ENCODE measurements around the gene INPP5A. TPM values are rescaled to one million over a fixed set of nuclear protein-coding genes. Genes with fewer than 3 reads are reported as not detected.

INPP5A gene
- total and polyA plus RNA-seq, 2 of the 13 experiments (the other 11 are each of a cell fraction or from before 2014, with no cell fraction given): 17.5 to 37.9 TPM

GRCh38 chr10:132790934-132791829 lies 253.6 kb downstream of the INPP5A start:
- in situ Hi-C loops (cut with HindIII; ENCODE audit: extremely low pct_ligation_motif_present, low pct_unique_long_range_greater_than_20kb) (no loop called here), intact Hi-C loops (cut with micrococcal nuclease; ENCODE audit: unreplicated experiment) (no loop called here)
- Histone ChIP-seq H3K4me2 (ENCODE audit: low read depth, low read length) (no peak overlapping the region), H3K27me3 (ENCODE audit: control insufficient read depth in 1 of 2, insufficient read depth in 2 of 2, low read length in 2 of 2) (peaks cover 14 to 63% of the 10 kb centered on the region in 2 experiments; a peak in 4 of 5 replicates), H3K79me2 (ENCODE audit: insufficient read depth, low read length) (no peaks in the 10 kb centered on the region), H4K20me1 (ENCODE audit: insufficient read depth, low read length) (no peaks in the 10 kb centered on the region), H2AFZ (ENCODE audit: low read length) (no peak overlapping the region), H3K4me3 (replicated peaks in 1 of 3; ENCODE audit: insufficient read depth in 1 of 3, low read depth in 2 of 3, low read length in 3 of 3) (no peak overlapping the region), H3K9me3 (ENCODE audit: low read length) (no peaks in the 10 kb centered on the region), H3K4me1 (ENCODE audit: insufficient read depth, low read length) (no peaks in the 10 kb centered on the region), H3K27ac (ENCODE audit: extremely low read length, insufficient read depth, low read length) (no peak overlapping the region), H3K36me3 (replicated peaks in 1 of 2; ENCODE audit: control insufficient read depth in 1 of 2, insufficient read depth in 2 of 2, low read length in 2 of 2) (no peaks in the 10 kb centered on the region), H3K9ac (ENCODE audit: insufficient read depth, low read depth, low read length) (no peak overlapping the region)
- BruUV-seq (replicated peaks): no TSS peak
- DNase-seq (ENCODE audit: low spot score) (no peak), ATAC-seq (peak; percentile 7; the same call in 2 of the 3 replicates), FAIRE-seq (no peak)
- POLR2A ChIA-PET: no interaction called here
- WGBS (ENCODE audit: low lambda C conversion rate): 14% methylated on average over 21 of the region's 31 CpGs
- CTCF ChIA-PET (ENCODE audit: low intra/inter-chr PET ratio, low total read pairs): no interaction called here
- no peak for TF ChIP-seq ZNF17 (CRISPR knock-in tag; IDR thresholded peaks at IDR 0.05)
- TF ChIP-seq, protein P1, sequence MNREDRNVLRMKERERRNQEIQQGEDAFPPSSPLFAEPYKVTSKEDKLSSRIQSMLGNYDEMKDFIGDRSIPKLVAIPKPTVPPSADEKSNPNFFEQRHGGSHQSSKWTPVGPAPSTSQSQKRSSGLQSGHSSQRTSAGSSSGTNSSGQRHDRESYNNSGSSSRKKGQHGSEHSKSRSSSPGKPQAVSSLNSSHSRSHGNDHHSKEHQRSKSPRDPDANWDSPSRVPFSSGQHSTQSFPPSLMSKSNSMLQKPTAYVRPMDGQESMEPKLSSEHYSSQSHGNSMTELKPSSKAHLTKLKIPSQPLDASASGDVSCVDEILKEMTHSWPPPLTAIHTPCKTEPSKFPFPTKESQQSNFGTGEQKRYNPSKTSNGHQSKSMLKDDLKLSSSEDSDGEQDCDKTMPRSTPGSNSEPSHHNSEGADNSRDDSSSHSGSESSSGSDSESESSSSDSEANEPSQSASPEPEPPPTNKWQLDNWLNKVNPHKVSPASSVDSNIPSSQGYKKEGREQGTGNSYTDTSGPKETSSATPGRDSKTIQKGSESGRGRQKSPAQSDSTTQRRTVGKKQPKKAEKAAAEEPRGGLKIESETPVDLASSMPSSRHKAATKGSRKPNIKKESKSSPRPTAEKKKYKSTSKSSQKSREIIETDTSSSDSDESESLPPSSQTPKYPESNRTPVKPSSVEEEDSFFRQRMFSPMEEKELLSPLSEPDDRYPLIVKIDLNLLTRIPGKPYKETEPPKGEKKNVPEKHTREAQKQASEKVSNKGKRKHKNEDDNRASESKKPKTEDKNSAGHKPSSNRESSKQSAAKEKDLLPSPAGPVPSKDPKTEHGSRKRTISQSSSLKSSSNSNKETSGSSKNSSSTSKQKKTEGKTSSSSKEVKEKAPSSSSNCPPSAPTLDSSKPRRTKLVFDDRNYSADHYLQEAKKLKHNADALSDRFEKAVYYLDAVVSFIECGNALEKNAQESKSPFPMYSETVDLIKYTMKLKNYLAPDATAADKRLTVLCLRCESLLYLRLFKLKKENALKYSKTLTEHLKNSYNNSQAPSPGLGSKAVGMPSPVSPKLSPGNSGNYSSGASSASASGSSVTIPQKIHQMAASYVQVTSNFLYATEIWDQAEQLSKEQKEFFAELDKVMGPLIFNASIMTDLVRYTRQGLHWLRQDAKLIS (CRISPR knock-in tag; IDR thresholded peaks at IDR 0.05): no peak
- TF ChIP-seq SOX5 (CRISPR knock-in tag; IDR thresholded peaks at IDR 0.05; ENCODE audit: borderline replicate concordance): no peak
- TF ChIP-seq TBL1XR1 (IDR thresholded peaks at IDR 0.05; ENCODE audit: borderline replicate concordance, low read length, partially characterized antibody): no peak
- TF ChIP-seq ZNF850 (CRISPR knock-in tag; conservative IDR thresholded peaks at IDR 0.05): no peak
- TF ChIP-seq NFATC3 (CRISPR knock-in tag; IDR thresholded peaks at IDR 0.05): no peak
- no peak for TF ChIP-seq NR2C2 (CRISPR knock-in tag; IDR thresholded peaks at IDR 0.05; ENCODE audit: borderline replicate concordance)
- no peak for TF ChIP-seq ARID3A (IDR thresholded peaks at IDR 0.05; ENCODE audit: low read depth, low read length)
- TF ChIP-seq ZNF326 (CRISPR knock-in tag; IDR thresholded peaks at IDR 0.05; ENCODE audit: borderline replicate concordance): no peak
- TF ChIP-seq ZFX (CRISPR knock-in tag; IDR thresholded peaks at IDR 0.05; ENCODE audit: low read depth): no peak
- TF ChIP-seq ZNF678 (CRISPR knock-in tag; IDR thresholded peaks at IDR 0.05): no peak
- no peak for TF ChIP-seq ZSCAN31 (CRISPR knock-in tag; IDR thresholded peaks at IDR 0.05; ENCODE audit: low read depth)
- TF ChIP-seq SPEN (CRISPR knock-in tag; IDR thresholded peaks at IDR 0.05; ENCODE audit: low read depth): no peak
- TF ChIP-seq, protein P2, sequence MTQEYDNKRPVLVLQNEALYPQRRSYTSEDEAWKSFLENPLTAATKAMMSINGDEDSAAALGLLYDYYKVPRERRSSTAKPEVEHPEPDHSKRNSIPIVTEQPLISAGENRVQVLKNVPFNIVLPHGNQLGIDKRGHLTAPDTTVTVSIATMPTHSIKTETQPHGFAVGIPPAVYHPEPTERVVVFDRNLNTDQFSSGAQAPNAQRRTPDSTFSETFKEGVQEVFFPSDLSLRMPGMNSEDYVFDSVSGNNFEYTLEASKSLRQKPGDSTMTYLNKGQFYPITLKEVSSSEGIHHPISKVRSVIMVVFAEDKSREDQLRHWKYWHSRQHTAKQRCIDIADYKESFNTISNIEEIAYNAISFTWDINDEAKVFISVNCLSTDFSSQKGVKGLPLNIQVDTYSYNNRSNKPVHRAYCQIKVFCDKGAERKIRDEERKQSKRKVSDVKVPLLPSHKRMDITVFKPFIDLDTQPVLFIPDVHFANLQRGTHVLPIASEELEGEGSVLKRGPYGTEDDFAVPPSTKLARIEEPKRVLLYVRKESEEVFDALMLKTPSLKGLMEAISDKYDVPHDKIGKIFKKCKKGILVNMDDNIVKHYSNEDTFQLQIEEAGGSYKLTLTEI (CRISPR knock-in tag; conservative IDR thresholded peaks at IDR 0.05): no peak
- TF ChIP-seq FOSL2 (CRISPR knock-in tag; IDR thresholded peaks at IDR 0.05): no peak
- no peak for TF ChIP-seq KLF12 (CRISPR knock-in tag; IDR thresholded peaks at IDR 0.05; ENCODE audit: borderline replicate concordance)
- no peak for TF ChIP-seq GLI4 (CRISPR knock-in tag; IDR thresholded peaks at IDR 0.05; ENCODE audit: borderline replicate concordance)

Data from HepG2 (cell line).